Measurements from ENCODE around the gene PARP9. TPM values are rescaled to one million over a fixed set of nuclear protein-coding genes. Genes with fewer than 3 reads are reported as not detected.

PARP9 gene
- total RNA-seq (2014; rRNA removed; shearing (Covaris generic)), result 3.8 and 4.1 TPM in 2 replicates

- in situ Hi-C loops (cut with HindIII; ENCODE audit: low sequenced_read_pairs), result no loop called here
- peak; percentile 11 for DNase-seq (ENCODE audit: low spot score)
Measured at GRCh38 chr3:122564155-122564912, at the start of gene PARP9, which contains the start of gene DTX3L. Gene PARP9, minus strand, starts transcription at chr3:122564300. Its CDS starts 4,680 bp downstream, at chr3:122559620. Gene DTX3L, plus strand, starts transcription at chr3:122564338. Its CDS starts 89 bp downstream, at chr3:122564427.

- no peak for DNase-seq (ENCODE audit: low spot score)
- in situ Hi-C loops (cut with HindIII; ENCODE audit: low sequenced_read_pairs), result no loop called here
Measured at GRCh38 chr3:122612696-122613095, 48.6 kb upstream of the PARP9 start.

- in situ Hi-C loops (cut with HindIII; ENCODE audit: low sequenced_read_pairs), result no loop called here
- DNase-seq (ENCODE audit: low spot score), result no peak
Measured at GRCh38 chr3:122609798-122610559, 45.9 kb upstream of the PARP9 start.

- DNase-seq (ENCODE audit: low spot score), result no peak
- in situ Hi-C loops (cut with HindIII; ENCODE audit: low sequenced_read_pairs), result no loop called here
Measured at GRCh38 chr3:122608916-122609315, 44.8 kb upstream of the PARP9 start.

- no peak for DNase-seq (ENCODE audit: low spot score)
- in situ Hi-C loops (cut with HindIII; ENCODE audit: low sequenced_read_pairs), result no loop called here
Measured at GRCh38 chr3:122606330-122606729, 42.2 kb upstream of the PARP9 start.

GRCh38 chr3:122603056-122603455 is 39.0 kb upstream of the PARP9 start:
- DNase-seq (ENCODE audit: low spot score), result no peak
- in situ Hi-C loops (cut with HindIII; ENCODE audit: low sequenced_read_pairs), result no loop called here

GRCh38 chr3:122602011-122602710 is 38.1 kb upstream of the PARP9 start:
- in situ Hi-C loops (cut with HindIII; ENCODE audit: low sequenced_read_pairs), result no loop called here
- no peak for DNase-seq (ENCODE audit: low spot score)

GRCh38 chr3:122598556-122598955 is 34.5 kb upstream of the PARP9 start:
- in situ Hi-C loops (cut with HindIII; ENCODE audit: low sequenced_read_pairs), result no loop called here
- DNase-seq (ENCODE audit: low spot score), result no peak

- no peak for DNase-seq (ENCODE audit: low spot score)
- in situ Hi-C loops (cut with HindIII; ENCODE audit: low sequenced_read_pairs), result no loop called here
Measured at GRCh38 chr3:122598151-122598550, 34.1 kb upstream of the PARP9 start.

GRCh38 chr3:122594025-122594424 is 29.9 kb upstream of the PARP9 start:
- in situ Hi-C loops (cut with HindIII; ENCODE audit: low sequenced_read_pairs), result no loop called here
- DNase-seq (ENCODE audit: low spot score), result no peak

GRCh38 chr3:122590610-122591009 is 26.5 kb upstream of the PARP9 start:
- in situ Hi-C loops (cut with HindIII; ENCODE audit: low sequenced_read_pairs), result no loop called here

GRCh38 chr3:122589297-122589696 is 25.2 kb upstream of the PARP9 start:
- no peak for DNase-seq (ENCODE audit: low spot score)
- in situ Hi-C loops (cut with HindIII; ENCODE audit: low sequenced_read_pairs), result no loop called here

More at GRCh38 chr3:122590610-122591009, 26.5 kb upstream of the PARP9 start:
- no peak for DNase-seq (ENCODE audit: low spot score)

GRCh38 chr3:122587572-122587971 is 23.5 kb upstream of the PARP9 start:
- in situ Hi-C loops (cut with HindIII; ENCODE audit: low sequenced_read_pairs), result no loop called here
- DNase-seq (ENCODE audit: low spot score), result no peak

GRCh38 chr3:122586773-122587485 is 22.8 kb upstream of the PARP9 start:
- in situ Hi-C loops (cut with HindIII; ENCODE audit: low sequenced_read_pairs), result no loop called here
- DNase-seq (ENCODE audit: low spot score), result no peak

GRCh38 chr3:122586098-122586497 is 22.0 kb upstream of the PARP9 start:
- no peak for DNase-seq (ENCODE audit: low spot score)
- in situ Hi-C loops (cut with HindIII; ENCODE audit: low sequenced_read_pairs), result no loop called here

GRCh38 chr3:122582390-122582789 is 18.3 kb upstream of the PARP9 start:
- no peak for DNase-seq (ENCODE audit: low spot score)
- in situ Hi-C loops (cut with HindIII; ENCODE audit: low sequenced_read_pairs), result no loop called here

- no peak for DNase-seq (ENCODE audit: low spot score)
- in situ Hi-C loops (cut with HindIII; ENCODE audit: low sequenced_read_pairs), result no loop called here
Measured at GRCh38 chr3:122581622-122582021, 17.5 kb upstream of the PARP9 start.

- in situ Hi-C loops (cut with HindIII; ENCODE audit: low sequenced_read_pairs), result no loop called here
Measured at GRCh38 chr3:122580470-122580869, 16.4 kb upstream of the PARP9 start.

GRCh38 chr3:122578069-122578740 is 14.1 kb upstream of the PARP9 start:
- in situ Hi-C loops (cut with HindIII; ENCODE audit: low sequenced_read_pairs), result no loop called here
- DNase-seq (ENCODE audit: low spot score), result no peak

More at GRCh38 chr3:122580470-122580869, 16.4 kb upstream of the PARP9 start:
- DNase-seq (ENCODE audit: low spot score), result no peak

All from G401 (cell line).